Body of pancreas (tissue), 4 donors: Measurements from ENCODE around the gene SRP54.

Source experiments
- POLR2A ChIP-seq, 3 donors: fragments of 450-650 bp; IDR thresholded peaks; one replicate each; pipeline ENCODE4 v1.6.1; 2016; ENCODE audit warnings: antibody characterized with exemption in 3 of 3, mild to moderate bottlenecking in 2 of 3
- TF ChIP-seq, protein P1 (sequence below), 7 experiments: fragments of 450-650 bp in 4 of 7; fragments of 200-600 bp in 3 of 7; sonication (generic) in 3 of 7; IDR thresholded peaks; one replicate each; pipeline ENCODE4 v1.5.1; 2016 to 2019; ENCODE audit warnings: antibody characterized with exemption in 7 of 7

DNA sequence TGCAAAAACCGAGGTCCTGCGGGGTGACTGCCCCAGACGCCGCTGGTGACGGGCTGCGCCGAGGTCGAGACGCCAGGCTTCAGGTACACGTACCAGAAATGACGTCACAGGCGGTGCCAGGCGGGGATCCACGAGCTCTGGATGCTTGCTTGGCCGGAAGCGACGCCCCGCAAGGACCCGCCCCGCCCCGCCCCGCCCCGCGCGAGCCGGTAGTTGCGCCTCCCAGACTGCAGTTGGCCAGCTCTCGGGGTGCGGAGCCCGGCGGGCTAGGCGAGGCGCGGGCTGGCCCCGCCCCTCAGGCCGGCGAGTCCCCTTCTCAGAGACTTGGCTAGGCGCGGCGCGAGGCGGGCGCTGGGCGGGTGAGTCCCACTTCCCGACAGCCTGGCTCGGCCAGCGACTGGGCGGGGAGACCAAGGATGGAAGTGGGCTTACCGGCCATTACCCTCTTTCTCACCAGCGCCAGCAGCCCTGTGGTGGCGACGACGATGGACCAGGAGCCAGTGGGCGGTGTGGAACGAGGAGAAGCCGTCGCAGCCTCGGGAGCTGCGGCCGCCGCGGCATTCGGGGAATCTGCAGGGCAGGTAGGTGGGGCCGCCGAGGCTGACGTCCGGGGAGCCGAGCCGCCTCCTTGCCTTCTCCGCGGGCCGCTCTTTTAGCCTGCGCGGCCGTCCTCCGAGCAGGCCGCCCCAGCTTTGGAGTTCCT lies 63.4 kb downstream of the SRP54 start, which contains the start of gene FAM177A1:
- TF ChIP-seq, protein P1, sequence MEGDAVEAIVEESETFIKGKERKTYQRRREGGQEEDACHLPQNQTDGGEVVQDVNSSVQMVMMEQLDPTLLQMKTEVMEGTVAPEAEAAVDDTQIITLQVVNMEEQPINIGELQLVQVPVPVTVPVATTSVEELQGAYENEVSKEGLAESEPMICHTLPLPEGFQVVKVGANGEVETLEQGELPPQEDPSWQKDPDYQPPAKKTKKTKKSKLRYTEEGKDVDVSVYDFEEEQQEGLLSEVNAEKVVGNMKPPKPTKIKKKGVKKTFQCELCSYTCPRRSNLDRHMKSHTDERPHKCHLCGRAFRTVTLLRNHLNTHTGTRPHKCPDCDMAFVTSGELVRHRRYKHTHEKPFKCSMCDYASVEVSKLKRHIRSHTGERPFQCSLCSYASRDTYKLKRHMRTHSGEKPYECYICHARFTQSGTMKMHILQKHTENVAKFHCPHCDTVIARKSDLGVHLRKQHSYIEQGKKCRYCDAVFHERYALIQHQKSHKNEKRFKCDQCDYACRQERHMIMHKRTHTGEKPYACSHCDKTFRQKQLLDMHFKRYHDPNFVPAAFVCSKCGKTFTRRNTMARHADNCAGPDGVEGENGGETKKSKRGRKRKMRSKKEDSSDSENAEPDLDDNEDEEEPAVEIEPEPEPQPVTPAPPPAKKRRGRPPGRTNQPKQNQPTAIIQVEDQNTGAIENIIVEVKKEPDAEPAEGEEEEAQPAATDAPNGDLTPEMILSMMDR (IDR thresholded peaks at IDR 0.05) = peak in 2 of 7 experiments; percentile 6 to 13
- TF ChIP-seq POLR2A (IDR thresholded peaks at IDR 0.05) = peak; percentile 96 to 97 (median 96)
